B cell (primary cell): ENCODE results near the gene CCDC57. TPM values are rescaled to one million over a fixed set of nuclear protein-coding genes. Genes with fewer than 3 reads are reported as not detected.

Source experiments
- ATAC-seq: fragments of 200-7000 bp; cut with Tn5 transposase; one replicate; pipeline ENCODE4 v1.10.0; 2021; ENCODE audit warnings: low read depth, mild to moderate bottlenecking, moderate number of reproducible peaks, moderate library complexity
- CTCF ChIA-PET: fragments of 350-600 bp; sonication (Branson Sonifier 250); formaldehyde crosslinking; loops from one replicate; lab custom pipeline; 2021; ENCODE audit warnings: antibody characterized with exemption, inconsistent platforms; lab: Charles Lee
- POLR2A ChIA-PET: fragments of 350-600 bp; sonication (Branson Sonifier 250); formaldehyde crosslinking; loops from one replicate; lab custom pipeline; 2021; ENCODE audit warnings: antibody characterized with exemption; lab: Charles Lee
- DNase-seq: peaks from one replicate; pipeline ENCODE4 v3.0.0; 2013
- H2AFZ ChIP-seq: 2 replicates; pipeline ENCODE4 v1.6.1; 2012; ENCODE audit warnings: mild to moderate bottlenecking, low read depth, low read length; ENCODE audit not compliant: insufficient read depth, poor library complexity, severe bottlenecking
- H3K27ac ChIP-seq, 2 donors: 1 replicate in 1 of 2; 2 replicates in 1 of 2; pipeline ENCODE4 v1.5.1; 2012 to 2013; ENCODE audit warnings: low read length in 2 of 2, mild to moderate bottlenecking in 2 of 2, moderate library complexity in 1 of 2
- H3K27me3 ChIP-seq, 4 experiments: fragments of 200-600 bp in 1 of 4; sonication (generic) in 1 of 4; replicated peaks in 1 of 4; 1 replicate in 2 of 4; 2 replicates in 2 of 4; pipeline versions ENCODE4 v1.6.1 to v1.7.0; 2013 to 2016; ENCODE audit warnings: low read length in 3 of 4, mild to moderate bottlenecking in 2 of 4, mixed read lengths in 1 of 4, moderate library complexity in 1 of 4; ENCODE audit not compliant: insufficient read depth in 4 of 4, control insufficient read depth in 3 of 4; ENCODE audit errors: control extremely low read depth in 1 of 4
- H3K36me3 ChIP-seq, 2 experiments: replicated peaks in 1 of 2; 1 replicate in 1 of 2; 2 replicates in 1 of 2; pipeline versions ENCODE4 v1.6.1 to v1.7.1; 2013; ENCODE audit warnings: low read length in 1 of 2; ENCODE audit not compliant: insufficient read depth in 2 of 2, control insufficient read depth in 1 of 2; ENCODE audit errors: control extremely low read depth in 1 of 2, extremely low read depth in 1 of 2
- H3K4me1 ChIP-seq, 2 donors: fragments of 200-600 bp in 1 of 2; sonication (generic) in 1 of 2; 1 replicate in 1 of 2; 2 replicates in 1 of 2; pipeline versions ENCODE4 v1.5.1 to v1.6.1; 2013 to 2017; ENCODE audit warnings: low read length in 2 of 2; ENCODE audit not compliant: control insufficient read depth in 2 of 2, insufficient read depth in 2 of 2
- H3K4me2 ChIP-seq: replicated peaks from 2 replicates; pipeline ENCODE3; 2012; ENCODE audit warnings: mild to moderate bottlenecking, low read depth, low read length; ENCODE audit not compliant: poor library complexity, severe bottlenecking
- H3K4me3 ChIP-seq, 5 experiments: fragments of 200-600 bp in 1 of 5; sonication (generic) in 1 of 5; 1 replicate in 3 of 5; 2 replicates in 2 of 5; pipeline versions ENCODE4 v1.5.1 to v1.7.0; 2011 to 2016; ENCODE audit warnings: low read length in 4 of 5, mild to moderate bottlenecking in 4 of 5, low read depth in 2 of 5, control low read depth in 1 of 5, moderate library complexity in 1 of 5; ENCODE audit not compliant: insufficient read depth in 1 of 5; ENCODE audit errors: control extremely low read depth in 1 of 5, extremely low read depth in 1 of 5
- H3K79me2 ChIP-seq: fragments of 200-600 bp; sonication (generic); one replicate; pipeline ENCODE4 v1.6.0; 2016; ENCODE audit warnings: low read length; ENCODE audit not compliant: control insufficient read depth, insufficient read depth
- H3K9ac ChIP-seq: fragments of 200-600 bp; sonication (generic); 2 replicates; pipeline ENCODE4 v1.6.1; 2017; ENCODE audit warnings: mild to moderate bottlenecking, low read length, moderate library complexity
- H3K9me3 ChIP-seq, 3 donors: one replicate each; pipeline versions ENCODE4 v1.6.1 to v1.7.1; 2013; ENCODE audit warnings: low read length in 2 of 3; ENCODE audit not compliant: control insufficient read depth in 2 of 3, insufficient read depth in 1 of 3; ENCODE audit errors: control extremely low read depth in 1 of 3
- H4K20me1 ChIP-seq: 2 replicates; pipeline ENCODE4 v1.6.0; 2012; ENCODE audit warnings: mild to moderate bottlenecking, low read length; ENCODE audit not compliant: insufficient read depth, control insufficient read depth, poor library complexity, severe bottlenecking
- H3K27ac Mint-ChIP-seq: one replicate; pipeline ENCODE4 v1.8.0; 2021; ENCODE audit warnings: mixed read lengths
- H3K27me3 Mint-ChIP-seq: one replicate; pipeline ENCODE4 v1.8.0; 2021; ENCODE audit warnings: mixed read lengths
- H3K4me1 Mint-ChIP-seq: one replicate; pipeline ENCODE4 v1.8.0; 2021; ENCODE audit warnings: mixed read lengths
- H3K4me3 Mint-ChIP-seq: one replicate; pipeline ENCODE4 v1.8.0; 2021; ENCODE audit warnings: mixed read lengths
- H3K9me3 Mint-ChIP-seq: one replicate; pipeline ENCODE4 v1.8.0; 2022; ENCODE audit warnings: mixed read lengths; ENCODE audit not compliant: insufficient read depth
- CTCF ChIP-seq: fragments of 200-600 bp; IDR thresholded peaks from one replicate; pipeline ENCODE4 v1.8.0; 2022; ENCODE audit warnings: antibody characterized with exemption, mild to moderate bottlenecking
- EZH2 ChIP-seq: IDR thresholded peaks from 2 replicates; pipeline ENCODE4 v1.6.1; 2012; ENCODE audit warnings: borderline replicate concordance, low read depth, mild to moderate bottlenecking, moderate library complexity, low read length; ENCODE audit not compliant: insufficient read depth, poor library complexity, severe bottlenecking
- WGBS: methylation state at CpG from one replicate; pipeline ENCODE4 v1.1.5; 2013; ENCODE audit warnings: missing lambda C conversion rate; ENCODE audit not compliant: insufficient coverage; 5-methylcytosine and 5-hydroxymethylcytosine counted together
- intact Hi-C: fragments of 100-400 bp; cut with micrococcal nuclease; formaldehyde crosslinking; loops from one replicate; pipeline ENCODE4 v1.10.0; 2022
- polyA plus RNA-seq: library from polyadenylated mRNA; depleted of rRNA; stranded (reverse); fragments of >200 nt; gene quantifications from 2 replicates; pipeline ENCODE4 v1.2.3, GENCODE V29; 2012
- total RNA-seq, 2 donors: library from RNA; stranded (reverse); fragments of 120-200 nt in 1 of 2; gene quantifications; 1 replicate in 1 of 2; 2 replicates in 1 of 2; pipeline versions ENCODE4 v1.2.3 to v1.2.4, GENCODE V29; 2013 to 2022

CCDC57 gene
- total and polyA plus RNA-seq, 2 donors (not counting 1 experiment from before 2014, with no cell fraction given) = 49.7 to 67.2 TPM

GRCh38 chr17:82127704-82128103 lies 84.9 kb downstream of the CCDC57 start:
- Histone ChIP-seq H3K9me3 (no peaks in the 10 kb centered on the region), H2AFZ (no peak overlapping the region), H3K4me1 (no peaks in the 10 kb centered on the region), H3K27me3 (no peaks in the 10 kb centered on the region), H3K79me2 (no peaks in the 10 kb centered on the region), H3K9ac (no peak overlapping the region), H3K4me2 (no peak overlapping the region), H3K36me3 (no peaks in the 10 kb centered on the region), H4K20me1 (no peaks in the 10 kb centered on the region), H3K4me3 (no peak overlapping the region), H3K27ac (no peak overlapping the region)
- intact Hi-C loops = no loop called here
- no peak overlapping the region for H3K27ac Mint-ChIP-seq
- POLR2A ChIA-PET = interaction anchor here (0.7 kb wide), 1 partner anchor 312 kb away, joined by 3 read pairs; no protein-coding TSS in a partner anchor
- no peak overlapping the region for H3K4me3 Mint-ChIP-seq
- H3K9me3 Mint-ChIP-seq = no peaks in the 10 kb centered on the region
- CTCF ChIA-PET = no interaction called here
- DNase-seq (no peak), ATAC-seq (no peak)
- TF ChIP-seq CTCF (no peak), EZH2 (no peak)
- 97% methylated on average over 9 of the region's 9 CpGs for WGBS
- H3K4me1 Mint-ChIP-seq = peaks cover 2% of the 10 kb centered on the region
- H3K27me3 Mint-ChIP-seq = no peaks in the 10 kb centered on the region

- no peaks in the 10 kb centered on the region for H3K79me2 ChIP-seq
- DNase-seq (no peak), ATAC-seq (no peak)
- no peak overlapping the region for H3K4me2 ChIP-seq
- no peak overlapping the region for H3K4me3 ChIP-seq
- intact Hi-C loops = no loop called here
- no peaks in the 10 kb centered on the region for H3K27me3 ChIP-seq
- 97% methylated on average over 6 of the region's 11 CpGs for WGBS
- H3K27ac ChIP-seq = no peak overlapping the region
- H4K20me1 ChIP-seq = no peaks in the 10 kb centered on the region
- no peaks in the 10 kb centered on the region for H3K4me1 ChIP-seq
- H3K36me3 ChIP-seq = no peaks in the 10 kb centered on the region
- H3K4me3 Mint-ChIP-seq = no peak overlapping the region
- POLR2A ChIA-PET = no interaction called here
- H3K9me3 Mint-ChIP-seq = no peaks in the 10 kb centered on the region
- H2AFZ ChIP-seq = no peak overlapping the region
- no peaks in the 10 kb centered on the region for H3K27me3 Mint-ChIP-seq
- TF ChIP-seq EZH2 = no peak
- TF ChIP-seq CTCF = no peak
- H3K9ac ChIP-seq = no peak overlapping the region
- no peak overlapping the region for H3K27ac Mint-ChIP-seq
- CTCF ChIA-PET = no interaction called here
- no peaks in the 10 kb centered on the region for H3K9me3 ChIP-seq
- peaks cover 2% of the 10 kb centered on the region for H3K4me1 Mint-ChIP-seq
These were observed 85.4 kb downstream of the CCDC57 start for GRCh38 chr17:82127315-82127595.
